Measurements from ENCODE around the gene S100Z.

Gene S100Z

DNA sequence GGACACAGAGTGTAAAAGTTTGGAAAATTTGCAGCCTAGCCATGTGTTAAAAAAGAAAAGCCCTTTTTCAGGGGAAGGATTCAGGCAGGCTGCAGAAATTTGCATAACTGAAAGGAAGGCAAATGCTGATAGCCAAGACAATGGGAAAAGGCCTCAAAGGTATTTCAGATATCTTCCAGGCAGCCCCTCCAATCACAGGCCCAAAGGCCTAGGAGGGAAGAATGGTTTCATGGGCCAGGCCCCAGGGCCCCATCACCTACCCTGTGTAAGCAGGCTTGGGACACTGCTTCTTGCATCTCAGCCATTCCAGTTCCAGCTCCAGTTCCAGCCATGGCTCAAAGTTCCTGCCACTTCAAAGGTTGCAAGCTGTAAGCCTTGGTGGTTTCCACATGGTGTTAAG is 4.8 kb downstream of the S100Z start:
- TF ChIP-seq FOXM1 (IDR thresholded peaks at IDR 0.05; ENCODE audit: borderline replicate concordance, low read depth) (no peak), NFIC (IDR thresholded peaks at IDR 0.05) (no peak), RAD21 (IDR thresholded peaks at IDR 0.05; ENCODE audit: low read depth) (no peak), CREB1 (IDR thresholded peaks at IDR 0.05; ENCODE audit: low read depth) (no peak), EGR1 (IDR thresholded peaks at IDR 0.05) (no peak), TCF12 (IDR thresholded peaks at IDR 0.05; ENCODE audit: low read depth) (no peak), CEBPB (IDR thresholded peaks at IDR 0.05) (no peak), YY1 (IDR thresholded peaks at IDR 0.05; ENCODE audit: low read depth) (no peak), MAX (IDR thresholded peaks at IDR 0.05) (no peak), ZBTB7A (IDR thresholded peaks at IDR 0.05; ENCODE audit: low read depth) (no peak), TEAD4 (IDR thresholded peaks at IDR 0.05) (no peak), EP300 (IDR thresholded peaks at IDR 0.05; ENCODE audit: borderline replicate concordance) (no peak), TAF1 (IDR thresholded peaks at IDR 0.05; ENCODE audit: low read depth) (no peak)
- TF ChIP-seq, protein P1, sequence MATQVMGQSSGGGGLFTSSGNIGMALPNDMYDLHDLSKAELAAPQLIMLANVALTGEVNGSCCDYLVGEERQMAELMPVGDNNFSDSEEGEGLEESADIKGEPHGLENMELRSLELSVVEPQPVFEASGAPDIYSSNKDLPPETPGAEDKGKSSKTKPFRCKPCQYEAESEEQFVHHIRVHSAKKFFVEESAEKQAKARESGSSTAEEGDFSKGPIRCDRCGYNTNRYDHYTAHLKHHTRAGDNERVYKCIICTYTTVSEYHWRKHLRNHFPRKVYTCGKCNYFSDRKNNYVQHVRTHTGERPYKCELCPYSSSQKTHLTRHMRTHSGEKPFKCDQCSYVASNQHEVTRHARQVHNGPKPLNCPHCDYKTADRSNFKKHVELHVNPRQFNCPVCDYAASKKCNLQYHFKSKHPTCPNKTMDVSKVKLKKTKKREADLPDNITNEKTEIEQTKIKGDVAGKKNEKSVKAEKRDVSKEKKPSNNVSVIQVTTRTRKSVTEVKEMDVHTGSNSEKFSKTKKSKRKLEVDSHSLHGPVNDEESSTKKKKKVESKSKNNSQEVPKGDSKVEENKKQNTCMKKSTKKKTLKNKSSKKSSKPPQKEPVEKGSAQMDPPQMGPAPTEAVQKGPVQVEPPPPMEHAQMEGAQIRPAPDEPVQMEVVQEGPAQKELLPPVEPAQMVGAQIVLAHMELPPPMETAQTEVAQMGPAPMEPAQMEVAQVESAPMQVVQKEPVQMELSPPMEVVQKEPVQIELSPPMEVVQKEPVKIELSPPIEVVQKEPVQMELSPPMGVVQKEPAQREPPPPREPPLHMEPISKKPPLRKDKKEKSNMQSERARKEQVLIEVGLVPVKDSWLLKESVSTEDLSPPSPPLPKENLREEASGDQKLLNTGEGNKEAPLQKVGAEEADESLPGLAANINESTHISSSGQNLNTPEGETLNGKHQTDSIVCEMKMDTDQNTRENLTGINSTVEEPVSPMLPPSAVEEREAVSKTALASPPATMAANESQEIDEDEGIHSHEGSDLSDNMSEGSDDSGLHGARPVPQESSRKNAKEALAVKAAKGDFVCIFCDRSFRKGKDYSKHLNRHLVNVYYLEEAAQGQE (IDR thresholded peaks at IDR 0.05; ENCODE audit: low read depth) = no peak
- TF ChIP-seq, protein P2, sequence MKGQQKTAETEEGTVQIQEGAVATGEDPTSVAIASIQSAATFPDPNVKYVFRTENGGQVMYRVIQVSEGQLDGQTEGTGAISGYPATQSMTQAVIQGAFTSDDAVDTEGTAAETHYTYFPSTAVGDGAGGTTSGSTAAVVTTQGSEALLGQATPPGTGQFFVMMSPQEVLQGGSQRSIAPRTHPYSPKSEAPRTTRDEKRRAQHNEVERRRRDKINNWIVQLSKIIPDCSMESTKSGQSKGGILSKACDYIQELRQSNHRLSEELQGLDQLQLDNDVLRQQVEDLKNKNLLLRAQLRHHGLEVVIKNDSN (IDR thresholded peaks at IDR 0.05) = no peak

GRCh38 chr5:76855961-76856360 is 6.1 kb downstream of the S100Z start:
- TF ChIP-seq, protein P1 (IDR thresholded peaks at IDR 0.05; ENCODE audit: low read depth) = no peak
- TF ChIP-seq NFIC (IDR thresholded peaks at IDR 0.05) (no peak), EGR1 (IDR thresholded peaks at IDR 0.05) (no peak), YY1 (IDR thresholded peaks at IDR 0.05; ENCODE audit: low read depth) (no peak), MAX (IDR thresholded peaks at IDR 0.05) (no peak), FOXM1 (IDR thresholded peaks at IDR 0.05; ENCODE audit: borderline replicate concordance, low read depth) (no peak), CREB1 (IDR thresholded peaks at IDR 0.05; ENCODE audit: low read depth) (no peak), TEAD4 (IDR thresholded peaks at IDR 0.05) (no peak)
- TF ChIP-seq, protein P2 (IDR thresholded peaks at IDR 0.05) = no peak

GRCh38 chr5:76859591-76860247 is 9.9 kb downstream of the S100Z start:
- TF ChIP-seq MAX (IDR thresholded peaks at IDR 0.05) (no peak), TCF12 (IDR thresholded peaks at IDR 0.05; ENCODE audit: low read depth) (no peak), RAD21 (IDR thresholded peaks at IDR 0.05; ENCODE audit: low read depth) (no peak), CEBPB (IDR thresholded peaks at IDR 0.05) (no peak), EGR1 (IDR thresholded peaks at IDR 0.05) (no peak), EP300 (IDR thresholded peaks at IDR 0.05; ENCODE audit: borderline replicate concordance) (no peak), ZBTB7A (IDR thresholded peaks at IDR 0.05; ENCODE audit: low read depth) (no peak), NFIC (IDR thresholded peaks at IDR 0.05) (no peak), FOXM1 (IDR thresholded peaks at IDR 0.05; ENCODE audit: borderline replicate concordance, low read depth) (no peak)
- TF ChIP-seq, protein P2 (IDR thresholded peaks at IDR 0.05) = no peak
- TF ChIP-seq, protein P1 (IDR thresholded peaks at IDR 0.05; ENCODE audit: low read depth) = no peak

GRCh38 chr5:76861612-76862011 is 11.8 kb downstream of the S100Z start:
- TF ChIP-seq CREB1 (IDR thresholded peaks at IDR 0.05; ENCODE audit: low read depth) (no peak), YY1 (IDR thresholded peaks at IDR 0.05; ENCODE audit: low read depth) (no peak), RAD21 (IDR thresholded peaks at IDR 0.05; ENCODE audit: low read depth) (no peak), CEBPB (IDR thresholded peaks at IDR 0.05) (no peak), TAF1 (IDR thresholded peaks at IDR 0.05; ENCODE audit: low read depth) (no peak), EGR1 (IDR thresholded peaks at IDR 0.05) (no peak), TEAD4 (IDR thresholded peaks at IDR 0.05) (no peak), EP300 (IDR thresholded peaks at IDR 0.05; ENCODE audit: borderline replicate concordance) (no peak), FOXM1 (IDR thresholded peaks at IDR 0.05; ENCODE audit: borderline replicate concordance, low read depth) (no peak), TCF12 (IDR thresholded peaks at IDR 0.05; ENCODE audit: low read depth) (no peak), NFIC (IDR thresholded peaks at IDR 0.05) (no peak), ZBTB7A (IDR thresholded peaks at IDR 0.05; ENCODE audit: low read depth) (no peak), MAX (IDR thresholded peaks at IDR 0.05) (no peak)
- TF ChIP-seq, protein P2 (IDR thresholded peaks at IDR 0.05) = no peak
- TF ChIP-seq, protein P1 (IDR thresholded peaks at IDR 0.05; ENCODE audit: low read depth) = no peak
